Medulla oblongata (tissue), 1 donor: Measurements from ENCODE around the gene TJP1.
"Not testable (repeated sequence)": the region's sequence is repeated elsewhere in the genome, so short reads cannot be mapped to it uniquely, and the experiment has no call there.

Source experiments
- DNase-seq: peaks from one replicate; pipeline ENCODE4 v3.0.0-alpha.2; 2015; ENCODE audit errors: extremely low spot score

Gene TJP1

GRCh38 chr15:29800491-29801366 is 21.5 kb downstream of the TJP1 start:
- no peak for DNase-seq

GRCh38 chr15:29799859-29800258 is 22.4 kb downstream of the TJP1 start:
- DNase-seq = no peak

GRCh38 chr15:29795610-29796009 is 26.7 kb downstream of the TJP1 start:
- no peak for DNase-seq

DNA sequence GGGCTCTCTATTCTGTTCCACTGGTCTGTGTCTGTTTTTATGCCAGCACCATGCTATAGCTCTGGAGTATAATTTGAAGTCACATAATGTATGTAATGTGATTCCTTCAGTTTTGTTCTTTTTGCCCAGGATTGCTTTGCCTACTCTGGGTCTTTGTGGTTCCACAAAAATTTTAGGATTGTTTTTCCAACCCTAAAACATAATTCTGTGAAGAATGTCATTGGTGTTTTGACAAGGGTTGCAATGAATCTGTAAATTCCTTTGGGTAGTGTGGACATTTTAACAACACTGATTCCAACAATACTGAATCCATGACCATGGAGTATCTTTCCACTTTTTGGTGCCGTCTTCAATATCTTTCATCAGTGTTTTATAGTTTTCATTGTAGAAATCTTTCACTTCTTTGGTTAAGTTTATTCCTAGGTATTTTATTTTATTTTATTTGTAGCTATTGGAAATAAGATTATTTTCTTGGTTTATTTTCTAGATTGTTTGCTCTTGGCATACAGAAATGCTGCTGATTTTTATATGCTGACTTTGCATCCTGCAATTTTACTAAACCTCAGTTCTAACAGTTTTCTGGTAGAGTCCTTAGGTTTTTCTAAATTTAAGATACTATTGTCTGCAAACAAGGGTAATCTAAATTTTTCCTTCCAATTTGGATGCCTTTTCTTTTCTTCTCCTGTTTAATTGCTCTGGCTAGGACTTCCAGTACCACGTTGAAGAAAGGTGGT is 29.7 kb downstream of the TJP1 start:
- DNase-seq = no peak

GRCh38 chr15:29790607-29791006 is 31.7 kb downstream of the TJP1 start:
- DNase-seq = no peak

DNA sequence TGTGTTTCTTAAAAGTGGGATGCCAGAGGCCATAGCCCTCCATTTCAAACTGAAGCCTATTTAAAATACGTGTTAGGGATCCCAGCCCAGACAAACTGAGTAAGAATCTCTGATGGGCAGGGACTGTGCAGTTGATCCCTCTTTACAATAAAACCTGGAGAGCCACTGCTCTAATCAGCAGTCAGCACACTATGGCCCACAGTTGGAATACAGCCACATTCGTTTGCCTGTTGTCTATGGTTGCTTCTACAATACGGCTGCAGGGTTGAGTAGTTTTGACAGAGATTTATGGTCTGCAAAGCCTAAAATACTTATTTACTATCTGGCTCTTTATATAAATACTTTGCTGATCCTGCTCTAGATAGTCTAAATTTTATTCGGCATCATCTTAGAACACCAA is 32.4 kb downstream of the TJP1 start:
- DNase-seq = no peak

DNA sequence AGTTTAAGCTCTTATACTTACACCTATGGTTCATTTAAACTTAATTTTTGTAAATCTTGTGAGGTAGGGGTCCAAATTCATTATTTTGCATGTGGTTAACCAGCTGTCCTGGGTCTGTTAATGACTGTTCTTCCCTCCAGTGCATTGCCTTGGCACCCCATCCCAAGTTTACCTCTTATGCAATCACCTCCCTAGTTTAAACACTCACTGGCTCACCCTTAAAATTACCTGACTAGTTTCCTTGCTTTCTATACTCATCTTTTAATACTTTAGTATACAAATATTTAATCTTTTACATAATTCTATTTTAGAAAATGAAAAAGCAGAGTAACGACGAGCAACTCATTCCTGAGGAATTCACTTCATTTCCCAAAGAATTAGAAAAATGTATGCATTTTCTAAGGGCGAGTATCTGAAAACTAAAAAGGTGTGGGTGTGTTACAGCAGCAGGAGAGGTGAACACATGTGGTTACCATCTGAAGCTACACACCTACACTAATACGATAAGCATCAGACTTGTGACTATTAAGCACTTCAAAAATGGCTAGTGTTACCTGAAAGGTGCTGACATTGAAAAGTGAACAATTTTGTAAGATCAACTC is 33.7 kb downstream of the TJP1 start:
- DNase-seq = no peak

DNA sequence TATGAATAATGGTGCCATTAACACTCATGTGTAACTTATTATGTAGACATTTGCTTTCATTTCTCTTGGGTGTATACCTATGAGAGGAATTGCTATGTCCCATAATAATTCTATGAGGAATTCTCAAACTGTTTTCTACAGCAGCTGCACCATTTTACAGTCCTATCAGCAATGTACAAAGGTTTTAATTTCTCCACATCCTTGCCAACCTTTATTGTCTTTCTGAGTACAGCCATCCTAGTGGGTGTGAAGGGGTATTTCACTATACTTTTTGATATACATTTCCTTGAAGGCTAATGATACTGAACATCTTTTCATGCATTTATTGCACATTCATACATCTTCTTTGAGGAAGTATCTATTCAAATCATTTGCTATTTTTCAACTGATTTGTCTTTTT is 34.5 kb downstream of the TJP1 start:
- DNase-seq = no peak

DNA sequence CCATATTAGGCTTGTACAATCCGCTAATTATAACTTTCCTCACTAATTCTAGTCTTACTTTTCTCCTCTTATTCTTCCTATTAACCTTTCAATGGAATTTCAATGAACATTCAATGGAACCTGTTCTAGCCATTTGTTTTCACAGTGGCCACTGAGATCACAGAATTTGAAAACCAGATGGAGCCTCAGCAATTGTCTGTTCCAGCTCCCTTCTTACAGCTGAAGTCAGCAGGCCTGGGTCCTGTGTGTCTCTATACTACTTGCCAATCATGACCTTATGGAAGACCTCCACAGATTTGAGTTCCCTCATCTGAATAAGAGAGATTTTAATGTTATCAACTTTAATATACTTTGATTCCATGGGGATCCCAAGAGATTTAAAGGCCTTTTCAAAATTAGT is 36.6 kb downstream of the TJP1 start:
- no peak for DNase-seq

DNA sequence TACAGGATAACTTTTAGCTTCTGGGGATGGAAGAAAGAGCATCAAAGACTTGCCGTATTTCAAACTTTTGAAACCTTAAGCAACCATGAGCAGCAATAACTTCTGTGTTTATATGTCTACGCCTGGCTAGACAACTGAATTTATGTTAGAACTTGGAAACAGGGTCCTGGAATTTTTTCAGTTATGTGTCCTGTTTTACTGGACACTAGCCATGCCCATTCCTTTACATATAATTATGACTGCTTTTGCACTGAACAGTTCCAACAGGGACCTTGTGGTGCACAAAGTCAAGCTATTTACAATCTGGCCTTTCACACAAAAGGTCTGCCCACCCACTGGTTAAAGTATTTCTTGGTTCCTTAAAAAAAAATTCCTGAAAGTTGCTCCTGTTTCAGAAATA is 37.1 kb downstream of the TJP1 start:
- no peak for DNase-seq

DNA sequence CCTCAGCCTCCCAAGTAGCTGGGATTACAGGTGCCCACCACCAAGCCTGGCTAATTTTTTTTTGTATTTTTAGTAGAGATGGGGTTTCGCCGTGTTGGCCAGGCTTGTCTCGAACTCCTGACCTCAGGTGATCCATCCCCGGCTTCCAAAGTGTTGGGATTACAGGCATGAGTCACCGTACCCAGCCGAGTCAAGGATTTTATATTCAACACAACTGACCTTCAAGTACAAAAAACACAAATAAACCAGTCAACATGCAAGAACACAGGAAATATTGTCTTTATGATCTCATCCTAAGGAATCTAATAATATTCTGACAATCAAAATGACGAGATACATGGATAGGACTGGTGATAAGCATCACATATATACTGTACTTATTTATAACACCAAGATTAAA is 37.9 kb downstream of the TJP1 start:
- no peak for DNase-seq

GRCh38 chr15:29782816-29783215 is 39.5 kb downstream of the TJP1 start:
- DNase-seq = not testable (repeated sequence)

DNA sequence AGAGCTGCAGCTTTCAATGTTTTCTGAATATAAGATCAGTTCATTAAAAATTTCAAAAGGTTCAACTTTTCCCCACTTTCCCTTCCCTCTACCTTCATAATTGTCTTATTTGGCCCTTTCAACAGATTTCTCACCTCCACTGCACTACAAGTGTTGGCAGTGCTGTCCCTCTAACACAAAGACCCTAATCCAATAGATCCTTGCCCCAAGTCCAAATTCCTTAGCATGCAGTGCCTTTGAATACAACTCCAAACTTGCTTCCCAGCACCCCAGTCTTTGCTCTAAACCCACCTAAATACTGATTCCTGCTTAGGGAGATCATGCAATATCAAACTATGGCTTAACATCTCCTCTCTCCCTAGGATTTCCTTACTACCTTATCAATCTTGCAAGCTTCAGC is 43.9 kb downstream of the TJP1 start:
- no peak for DNase-seq

DNA sequence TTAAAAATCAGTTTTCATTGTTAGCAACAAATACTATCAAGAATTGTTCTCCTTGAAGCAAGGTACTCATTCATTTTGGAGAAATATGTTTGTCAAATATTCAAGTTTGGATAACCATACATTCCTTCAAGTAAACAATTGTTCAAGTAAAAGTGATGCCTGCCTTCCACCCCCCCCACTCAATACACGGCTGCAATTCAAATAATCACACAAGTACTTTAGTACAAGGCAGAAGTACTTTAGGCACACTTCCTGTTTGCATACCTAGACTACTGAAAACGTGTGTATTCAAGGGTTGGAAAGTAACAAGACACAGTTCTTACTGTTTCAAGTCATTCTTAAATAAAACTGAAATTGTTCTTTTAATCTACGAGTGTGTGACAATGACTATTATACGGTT is 45.4 kb downstream of the TJP1 start:
- no peak for DNase-seq

DNA sequence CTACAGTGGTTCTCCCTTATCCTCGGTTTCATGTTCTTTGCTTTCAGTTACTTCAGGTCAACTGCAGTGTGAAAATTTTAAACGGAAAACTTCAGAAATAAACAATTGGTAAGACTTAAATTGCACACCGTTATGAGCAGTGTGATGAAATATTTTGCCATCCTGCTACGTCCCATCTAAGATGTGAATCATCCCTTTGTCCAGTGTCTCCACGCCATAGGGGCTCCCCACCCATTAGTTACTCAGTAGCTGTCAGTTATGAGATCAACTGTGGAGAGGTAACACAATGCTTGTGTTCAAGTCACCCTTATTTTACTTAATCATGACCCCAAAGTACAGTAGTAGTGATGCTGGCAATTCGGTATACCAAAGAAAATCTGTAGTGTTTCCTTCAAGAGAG is 47.4 kb downstream of the TJP1 start:
- DNase-seq = no peak

GRCh38 chr15:29773816-29774215 is 48.5 kb downstream of the TJP1 start:
- DNase-seq = no peak

DNA sequence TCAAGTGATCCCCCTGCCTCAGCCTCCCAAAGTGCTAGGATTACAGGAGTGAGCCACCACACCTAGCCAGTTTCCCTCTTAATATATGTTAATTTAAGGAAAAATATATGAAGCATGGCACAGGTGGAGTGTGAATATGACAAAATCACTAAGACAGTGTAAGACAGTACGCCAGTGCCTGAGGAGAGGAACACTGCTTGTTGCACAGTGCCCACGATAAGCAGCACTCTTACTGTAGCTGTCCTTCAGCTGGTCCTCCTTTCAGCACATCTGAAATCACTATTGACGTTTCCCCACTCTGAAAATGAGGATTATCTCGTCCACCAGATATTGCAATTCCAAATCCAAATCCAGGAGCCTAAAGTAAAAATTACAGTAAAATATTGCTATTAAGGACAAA is 49.3 kb downstream of the TJP1 start:
- DNase-seq = no peak

GRCh38 chr15:29770796-29771195 is 51.5 kb downstream of the TJP1 start:
- no peak for DNase-seq

GRCh38 chr15:29765898-29766527 is 56.3 kb downstream of the TJP1 start:
- DNase-seq = peak; percentile 33

DNA sequence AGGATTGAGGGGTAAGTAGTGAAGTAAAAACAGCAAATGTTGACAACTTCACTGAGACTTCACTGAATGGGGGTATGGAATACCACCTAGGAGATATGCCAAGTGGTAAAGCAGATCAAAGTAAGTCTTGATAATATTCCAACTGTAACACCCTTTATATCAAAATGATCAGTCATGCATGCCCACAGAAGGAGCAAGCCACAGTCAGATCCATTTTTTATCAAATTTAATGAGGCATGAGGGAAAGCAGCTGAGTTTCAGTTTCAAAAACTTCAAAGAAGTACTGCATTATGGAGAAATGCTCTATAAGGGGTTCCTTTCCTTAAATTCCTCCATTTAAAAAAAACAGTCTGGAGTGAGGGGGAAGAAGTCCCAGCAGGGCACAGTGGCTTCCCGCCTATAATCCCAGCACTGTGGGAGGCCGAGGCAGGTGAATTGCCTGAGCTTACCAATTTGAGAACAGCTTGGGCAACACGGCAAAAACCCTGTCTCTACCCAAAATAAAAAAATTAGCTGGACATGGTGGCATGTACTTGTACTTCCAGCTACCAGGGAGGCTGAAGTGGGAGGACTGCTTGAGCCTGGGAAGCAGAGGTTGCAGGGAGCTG is 56.9 kb downstream of the TJP1 start:
- no peak for DNase-seq

DNA sequence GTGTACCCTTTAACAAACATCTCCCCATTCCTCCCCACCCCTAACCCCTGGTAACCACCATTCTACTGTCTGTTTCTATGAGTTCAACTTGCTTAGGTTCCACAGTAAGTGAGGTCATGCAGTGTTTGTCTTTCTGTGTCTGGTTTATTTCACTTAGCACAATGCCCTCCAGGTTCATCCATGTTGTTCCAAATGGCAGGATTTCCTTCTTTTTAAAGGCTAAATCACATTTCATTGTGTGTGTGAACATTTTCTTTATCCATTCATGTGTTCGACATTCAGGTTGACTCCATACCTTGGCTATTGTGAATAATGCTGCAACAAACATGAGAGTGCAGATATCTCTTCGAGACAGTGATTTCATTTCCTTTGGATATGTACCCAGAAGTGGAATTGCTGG is 62.7 kb downstream of the TJP1 start:
- no peak for DNase-seq
